Central memory CD4-positive, alpha-beta T cell (primary cell): Measurements from ENCODE around the gene SEMA4A.
A peak's percentile ranks its signal among the peaks of the same experiment; 100 is the strongest.

Source experiments
- DNase-seq: peaks from one replicate; pipeline ENCODE4 v3.0.0; 2022

Gene SEMA4A

DNA sequence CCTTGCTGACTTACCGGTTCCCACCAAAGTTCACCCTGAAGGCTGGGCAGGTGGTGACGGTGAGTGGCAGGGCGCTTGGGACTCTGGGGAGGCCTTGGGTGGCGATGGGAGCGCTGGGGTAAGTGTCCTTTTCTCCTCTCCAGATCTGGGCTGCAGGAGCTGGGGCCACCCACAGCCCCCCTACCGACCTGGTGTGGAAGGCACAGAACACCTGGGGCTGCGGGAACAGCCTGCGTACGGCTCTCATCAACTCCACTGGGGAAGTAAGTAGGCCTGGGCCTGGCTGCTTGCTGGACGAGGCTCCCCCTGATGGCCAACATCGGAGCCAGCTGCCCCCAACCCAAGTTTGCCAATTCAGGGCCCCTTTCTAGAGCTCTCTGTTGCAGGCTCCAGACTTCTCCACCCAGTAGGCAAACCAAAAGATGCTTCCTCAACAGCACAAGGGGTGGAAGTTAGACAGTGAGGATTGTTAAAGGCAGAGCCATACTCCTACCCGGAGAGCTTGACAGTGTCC lies 16.4 kb upstream of the SEMA4A start:
- no peak for DNase-seq

GRCh38 chr1:156138458-156138867 lies 14.9 kb upstream of the SEMA4A start:
- DNase-seq = no peak

- DNase-seq = no peak
These were observed 12.3 kb upstream of the SEMA4A start for GRCh38 chr1:156140879-156141707.

GRCh38 chr1:156143765-156144489 lies 9.5 kb upstream of the SEMA4A start:
- no peak for DNase-seq

GRCh38 chr1:156144742-156145141 lies 8.6 kb upstream of the SEMA4A start:
- DNase-seq = no peak

GRCh38 chr1:156145650-156146019 lies 7.8 kb upstream of the SEMA4A start:
- DNase-seq = no peak

DNA sequence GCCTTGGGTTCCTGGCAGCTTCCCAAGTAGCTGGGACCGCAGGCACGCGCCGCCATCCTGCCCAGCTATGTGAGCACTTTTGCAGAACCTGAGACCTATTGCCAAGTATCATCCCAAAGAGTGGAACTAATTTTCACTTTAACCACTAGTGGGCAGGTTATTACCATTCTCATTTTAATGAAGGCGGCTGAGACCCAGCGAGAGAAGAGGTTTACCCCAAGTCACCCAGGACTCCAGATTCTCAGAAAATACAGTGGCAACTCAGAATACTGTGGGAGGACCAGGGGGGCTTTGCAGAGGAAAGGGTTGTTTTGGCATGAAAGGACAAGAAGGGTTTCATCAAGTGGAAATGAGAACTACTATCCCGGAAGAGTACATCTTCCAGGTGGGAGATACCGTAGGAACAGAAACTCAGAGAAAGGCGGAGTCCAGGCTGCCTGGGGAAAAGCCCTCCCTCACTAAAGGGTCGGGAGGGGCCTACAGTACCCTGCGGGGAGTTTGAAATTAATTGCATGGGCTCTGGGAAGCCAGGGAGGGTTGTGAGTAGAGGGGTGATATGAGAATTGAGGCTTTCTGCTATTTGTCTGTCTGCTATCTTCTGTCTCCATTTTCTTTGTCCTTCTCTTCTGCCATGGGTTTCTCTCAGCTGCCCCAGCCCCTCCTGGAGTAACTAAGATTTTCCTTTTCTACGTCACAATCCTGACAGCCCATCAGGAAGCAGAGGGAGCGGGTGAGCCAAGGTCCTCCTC lies 7.2 kb upstream of the SEMA4A start:
- peak; percentile 66 for DNase-seq

- no peak for DNase-seq
These were observed 6.5 kb upstream of the SEMA4A start for GRCh38 chr1:156146769-156147405.

DNA sequence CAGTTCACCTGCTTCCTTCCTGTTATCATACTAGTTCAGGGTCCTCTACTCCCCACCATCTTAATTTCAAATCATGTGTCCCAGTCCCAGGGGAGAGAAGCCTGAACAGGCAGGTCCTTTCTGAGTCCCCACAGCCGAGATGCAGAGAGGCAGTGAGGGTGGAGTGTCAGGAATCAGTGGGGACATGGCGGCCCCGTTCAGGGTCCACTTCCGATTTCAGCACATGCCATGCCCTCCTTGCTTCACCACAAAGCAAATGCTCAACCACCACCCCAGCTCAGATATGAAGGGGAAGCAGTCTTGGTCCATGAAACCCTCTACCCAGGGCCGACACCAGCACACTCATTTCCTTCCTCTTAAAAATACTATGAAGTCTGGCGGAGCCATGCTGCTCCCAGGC lies 5.2 kb upstream of the SEMA4A start:
- no peak for DNase-seq

DNA sequence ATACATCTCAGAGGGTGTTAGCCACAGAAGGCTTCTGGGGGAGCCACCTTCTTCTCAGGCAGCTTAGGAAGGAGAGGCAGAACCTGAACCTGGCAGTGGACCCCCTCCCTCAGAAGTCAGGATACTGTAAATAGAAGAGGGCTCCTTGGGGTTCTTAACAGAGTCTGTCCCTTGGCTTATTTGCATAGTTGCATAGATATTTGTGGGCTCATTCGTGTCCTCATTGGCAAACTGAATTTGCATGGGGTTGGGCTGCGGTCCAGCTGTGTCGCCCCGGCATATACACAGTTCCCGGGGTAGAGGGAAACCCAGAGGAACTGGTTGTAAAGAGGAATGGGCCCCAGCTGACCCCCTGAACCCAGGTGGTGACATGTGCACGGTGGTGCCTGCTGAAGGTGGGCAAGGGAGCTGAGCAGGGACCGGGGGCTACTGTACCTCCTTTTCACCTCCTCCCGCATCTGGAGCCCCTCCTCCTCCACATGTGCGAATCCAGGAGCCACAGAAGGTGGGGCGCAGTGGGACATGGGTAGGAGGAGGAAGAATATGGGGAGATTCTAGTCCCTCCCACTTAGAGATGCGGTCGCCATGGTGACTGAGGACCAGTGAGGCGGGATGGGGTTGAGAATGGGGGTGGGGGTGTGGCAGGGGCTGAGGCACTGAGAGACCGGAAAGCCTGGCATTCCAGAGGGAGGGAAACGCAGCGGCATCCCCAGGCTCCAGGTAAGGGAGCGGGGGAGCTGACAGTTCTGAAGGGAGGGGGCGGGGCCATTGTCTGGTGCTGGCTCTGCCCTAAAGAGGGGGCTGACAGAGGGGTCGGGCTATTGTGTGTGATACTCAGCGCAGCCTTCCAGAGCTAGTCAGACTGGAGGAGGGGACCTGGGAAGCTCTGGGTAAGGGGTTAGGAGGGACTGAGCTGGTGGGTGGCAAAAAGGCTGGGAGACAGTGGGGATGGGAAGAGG lies 3.7 kb upstream of the SEMA4A start:
- no peak for DNase-seq

DNA sequence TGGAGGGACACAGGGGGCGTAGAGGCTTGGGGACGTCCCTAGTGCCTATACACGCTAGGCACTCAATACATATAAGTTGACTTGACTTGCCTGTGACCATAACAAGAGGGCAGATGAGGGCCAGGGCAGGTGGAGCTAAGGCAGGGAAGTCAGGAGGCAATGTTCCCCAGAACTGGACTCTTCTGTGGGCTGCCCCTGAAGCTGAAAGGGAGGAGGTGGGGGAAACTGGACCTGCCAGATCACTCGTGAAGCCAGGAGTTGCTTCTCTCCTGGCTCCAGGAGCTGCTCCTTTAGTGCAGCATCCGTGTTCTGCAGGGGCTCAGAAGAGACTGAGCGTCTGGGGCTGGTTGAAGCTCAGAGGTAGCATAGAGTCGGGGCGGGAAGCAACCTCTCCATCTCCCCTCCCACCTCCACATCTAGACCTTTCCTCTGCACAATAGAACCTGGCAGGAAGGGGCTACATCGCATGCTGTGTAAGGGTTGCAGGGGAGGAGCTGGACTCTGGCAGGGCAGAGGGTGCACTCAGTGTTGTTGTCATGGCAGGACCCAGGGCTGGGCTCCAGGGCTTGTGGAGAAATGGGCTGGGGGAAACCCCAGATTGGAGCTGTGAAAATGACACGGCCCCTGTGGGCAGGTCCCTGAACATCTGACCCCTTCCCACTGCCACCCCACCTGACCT lies 2.9 kb upstream of the SEMA4A start:
- no peak for DNase-seq

DNA sequence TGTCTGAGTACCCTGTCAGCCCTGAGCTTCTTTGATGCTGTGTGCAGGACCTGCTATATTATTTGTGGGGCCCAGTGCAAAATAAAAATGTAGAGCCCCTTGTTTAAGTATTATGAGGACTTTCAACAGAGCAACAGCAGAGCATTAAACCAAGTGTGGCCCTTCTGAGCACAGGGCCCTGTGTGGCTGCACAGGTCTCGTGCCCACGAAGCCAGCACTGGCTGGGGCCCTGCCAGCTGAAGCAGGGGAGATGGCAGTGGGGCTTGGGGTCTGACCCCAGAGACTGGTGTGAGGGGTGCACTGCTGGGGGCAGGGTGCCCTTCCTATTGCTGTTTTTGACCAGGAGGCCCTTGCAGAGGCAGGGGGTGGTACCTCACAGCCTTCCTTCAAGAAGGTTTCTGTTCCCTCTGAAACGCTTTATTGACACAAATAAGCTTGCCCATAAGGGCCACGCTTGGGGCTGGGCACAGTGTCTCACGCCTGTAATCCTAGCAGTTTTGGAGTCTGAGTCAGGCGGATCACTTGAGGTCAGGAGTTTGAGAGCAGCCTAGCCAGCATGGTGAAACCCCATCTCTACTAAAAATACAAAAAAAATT lies 2.2 kb upstream of the SEMA4A start:
- DNase-seq = no peak

GRCh38 chr1:156152628-156153027 lies 757 bp upstream of the SEMA4A start:
- DNase-seq = no peak

DNA sequence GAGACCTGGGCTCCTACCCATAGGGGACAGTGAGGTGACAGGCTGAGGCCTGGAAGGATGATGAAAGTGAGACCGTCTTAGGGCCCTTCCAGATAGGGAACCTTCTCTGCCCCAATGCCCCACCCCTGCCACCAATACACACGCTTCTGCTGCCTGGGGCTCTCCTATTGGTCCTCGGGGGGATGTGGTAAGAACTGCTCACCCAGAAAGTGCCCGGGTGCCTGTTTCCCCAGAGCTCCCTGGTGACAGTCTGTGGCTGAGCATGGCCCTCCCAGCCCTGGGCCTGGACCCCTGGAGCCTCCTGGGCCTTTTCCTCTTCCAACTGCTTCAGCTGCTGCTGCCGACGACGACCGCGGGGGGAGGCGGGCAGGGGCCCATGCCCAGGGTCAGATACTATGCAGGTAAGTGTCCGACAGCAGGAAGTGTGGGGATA lies 948 bp downstream of the SEMA4A start:
- no peak for DNase-seq

DNA sequence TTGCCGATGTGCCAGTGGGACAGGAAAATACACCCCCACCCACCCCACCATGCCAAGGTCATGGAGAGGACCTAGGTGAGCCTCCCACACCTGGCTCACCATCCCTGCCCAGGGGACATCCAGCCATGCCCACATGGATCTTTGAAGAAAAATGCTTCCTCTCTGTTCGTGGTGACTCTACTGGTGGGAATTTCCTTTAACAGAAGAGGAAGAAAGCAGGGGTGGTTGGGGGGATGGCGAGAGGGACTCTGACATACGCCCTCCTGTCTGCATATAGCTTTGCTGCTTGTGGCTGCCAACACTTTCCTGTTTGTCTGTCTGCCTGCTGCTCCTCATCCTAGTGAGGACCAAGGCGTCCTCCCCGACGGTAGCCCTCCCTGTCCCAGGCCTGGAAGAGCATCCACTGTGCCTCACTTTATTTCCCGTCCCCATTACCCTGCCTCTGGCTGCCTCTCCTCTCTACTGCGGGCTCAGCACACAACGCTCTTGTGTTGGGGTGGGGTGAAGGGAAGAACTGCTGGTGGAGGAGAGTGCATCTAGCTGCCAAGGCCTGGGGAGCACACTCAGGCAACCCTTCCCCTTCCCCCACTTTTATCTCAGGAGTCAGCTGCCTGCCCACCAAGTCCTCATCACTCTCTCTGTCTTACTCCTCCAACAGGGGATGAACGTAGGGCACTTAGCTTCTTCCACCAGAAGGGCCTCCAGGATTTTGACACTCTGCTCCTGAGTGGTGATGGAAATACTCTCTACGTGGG lies 2.5 kb downstream of the SEMA4A start:
- no peak for DNase-seq

DNA sequence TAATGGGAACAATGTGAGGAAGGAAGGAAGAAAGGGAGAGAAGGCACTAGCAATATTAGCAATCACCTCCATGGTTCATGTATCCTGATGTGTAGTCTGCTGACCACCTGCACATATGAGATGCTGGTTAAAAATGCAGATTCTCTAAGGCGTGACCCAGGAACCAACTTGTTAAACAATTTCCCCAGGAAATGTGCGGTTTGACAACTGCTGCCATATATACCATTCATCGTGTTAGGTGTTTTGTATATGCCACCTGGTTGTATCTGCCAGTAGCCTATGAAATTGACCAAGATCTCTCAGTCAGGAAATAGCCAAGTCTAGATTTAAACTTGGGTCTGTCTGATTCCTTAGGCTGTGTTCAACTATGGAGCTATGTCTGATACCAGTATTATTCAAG lies 4.1 kb downstream of the SEMA4A start:
- no peak for DNase-seq

- no peak for DNase-seq
These were observed 4.6 kb downstream of the SEMA4A start for GRCh38 chr1:156157966-156158365.

GRCh38 chr1:156160000-156160742 lies 6.8 kb downstream of the SEMA4A start:
- no peak for DNase-seq

DNA sequence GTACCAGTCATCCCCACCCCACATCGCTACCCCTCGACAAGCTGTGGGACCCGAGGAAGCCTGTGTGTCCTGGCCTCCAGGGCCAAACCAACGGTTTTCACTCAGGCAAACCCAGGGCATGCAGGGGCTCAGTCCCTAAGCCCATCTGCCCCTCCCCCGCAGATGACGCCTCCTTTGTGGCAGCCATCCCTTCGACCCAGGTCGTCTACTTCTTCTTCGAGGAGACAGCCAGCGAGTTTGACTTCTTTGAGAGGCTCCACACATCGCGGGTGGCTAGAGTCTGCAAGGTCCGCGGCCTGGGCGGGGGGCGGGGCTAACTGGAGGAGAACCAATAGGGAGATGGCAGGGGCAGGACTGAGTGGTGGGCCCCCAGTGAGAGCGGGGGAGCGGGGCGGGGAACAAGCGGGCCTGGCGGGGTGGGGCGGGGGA lies 7.4 kb downstream of the SEMA4A start:
- DNase-seq = no peak
